Transverse colon (tissue), 4 donors: Measurements from ENCODE around the gene PCLO.

Experiments
- POLR2A ChIP-seq: fragments of 450-650 bp; IDR thresholded peaks from one replicate; pipeline ENCODE4 v1.6.1; 2016; ENCODE audit warnings: antibody characterized with exemption, mild to moderate bottlenecking, moderate library complexity
- POLR2AphosphoS5 ChIP-seq, 3 donors: sonication (generic); formaldehyde crosslinking; IDR thresholded peaks; one replicate each; pipeline ENCODE4 v1.6.1; 2016; ENCODE audit warnings: antibody characterized with exemption in 3 of 3
- TF ChIP-seq, protein P1 (sequence below), 5 experiments: fragments of 200-600 bp in 3 of 5; fragments of 450-650 bp in 2 of 5; sonication (generic) in 3 of 5; IDR thresholded peaks; 1 replicate in 2 of 5; 2 replicates in 3 of 5; pipeline ENCODE4 v1.5.1; 2016 to 2017; ENCODE audit warnings: antibody characterized with exemption in 5 of 5, inconsistent platforms in 3 of 5, mild to moderate bottlenecking in 2 of 5, moderate library complexity in 1 of 5

DNA sequence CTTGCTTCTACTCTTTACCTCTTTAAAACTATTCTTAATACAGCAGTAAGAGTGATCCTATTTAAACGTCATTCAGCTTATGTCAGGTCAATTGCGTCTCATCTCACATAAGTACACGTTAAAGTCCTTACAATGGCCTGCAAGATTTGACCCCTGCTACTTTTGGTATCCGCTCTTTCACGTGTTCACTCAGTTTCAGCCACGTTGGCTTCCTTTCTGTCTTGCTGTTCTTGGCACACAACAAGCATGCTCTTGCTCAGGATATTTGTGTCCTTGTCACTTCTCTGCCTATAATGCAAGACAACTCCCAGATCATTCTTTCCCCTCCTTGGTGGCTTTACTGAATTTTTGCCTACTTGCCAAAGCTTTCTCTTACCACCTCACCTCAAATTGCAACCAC lies 296.8 kb downstream of the PCLO start:
- TF ChIP-seq POLR2AphosphoS5 (IDR thresholded peaks at IDR 0.05) = no peak
- TF ChIP-seq POLR2A = no peak
- TF ChIP-seq, protein P1, sequence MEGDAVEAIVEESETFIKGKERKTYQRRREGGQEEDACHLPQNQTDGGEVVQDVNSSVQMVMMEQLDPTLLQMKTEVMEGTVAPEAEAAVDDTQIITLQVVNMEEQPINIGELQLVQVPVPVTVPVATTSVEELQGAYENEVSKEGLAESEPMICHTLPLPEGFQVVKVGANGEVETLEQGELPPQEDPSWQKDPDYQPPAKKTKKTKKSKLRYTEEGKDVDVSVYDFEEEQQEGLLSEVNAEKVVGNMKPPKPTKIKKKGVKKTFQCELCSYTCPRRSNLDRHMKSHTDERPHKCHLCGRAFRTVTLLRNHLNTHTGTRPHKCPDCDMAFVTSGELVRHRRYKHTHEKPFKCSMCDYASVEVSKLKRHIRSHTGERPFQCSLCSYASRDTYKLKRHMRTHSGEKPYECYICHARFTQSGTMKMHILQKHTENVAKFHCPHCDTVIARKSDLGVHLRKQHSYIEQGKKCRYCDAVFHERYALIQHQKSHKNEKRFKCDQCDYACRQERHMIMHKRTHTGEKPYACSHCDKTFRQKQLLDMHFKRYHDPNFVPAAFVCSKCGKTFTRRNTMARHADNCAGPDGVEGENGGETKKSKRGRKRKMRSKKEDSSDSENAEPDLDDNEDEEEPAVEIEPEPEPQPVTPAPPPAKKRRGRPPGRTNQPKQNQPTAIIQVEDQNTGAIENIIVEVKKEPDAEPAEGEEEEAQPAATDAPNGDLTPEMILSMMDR (IDR thresholded peaks at IDR 0.05) = no peak
